ENCODE measurements around the gene ARL16.

Gene ARL16

GRCh38 chr17:81666342-81667191, 17.0 kb downstream of the ARL16 start, which contains the start of the genes CCDC137 and OXLD1:
Gene CCDC137 (plus strand): TSS chr17:81666737. CDS start chr17:81666767, 30 bp downstream.
Gene OXLD1 (minus strand): TSS chr17:81666605. CDS start chr17:81666577, 28 bp downstream.
- peak; percentile 95 to 99 for DNase-seq

- no peak for DNase-seq
Observed at GRCh38 chr17:81666092-81666341, 17.6 kb downstream of the ARL16 start.

- peak; percentile 42 to 70 for DNase-seq
Observed at GRCh38 chr17:81665205-81666091, 18.1 kb downstream of the ARL16 start.

- DNase-seq, result no peak
Observed at GRCh38 chr17:81664051-81664470, 19.5 kb downstream of the ARL16 start.

GRCh38 chr17:81662002-81662401, 21.6 kb downstream of the ARL16 start:
- no peak for DNase-seq

- DNase-seq, result no peak
Observed at GRCh38 chr17:81660441-81660840, 23.2 kb downstream of the ARL16 start.

- DNase-seq, result no peak
Observed at GRCh38 chr17:81659038-81659437, 24.6 kb downstream of the ARL16 start.

DNA sequence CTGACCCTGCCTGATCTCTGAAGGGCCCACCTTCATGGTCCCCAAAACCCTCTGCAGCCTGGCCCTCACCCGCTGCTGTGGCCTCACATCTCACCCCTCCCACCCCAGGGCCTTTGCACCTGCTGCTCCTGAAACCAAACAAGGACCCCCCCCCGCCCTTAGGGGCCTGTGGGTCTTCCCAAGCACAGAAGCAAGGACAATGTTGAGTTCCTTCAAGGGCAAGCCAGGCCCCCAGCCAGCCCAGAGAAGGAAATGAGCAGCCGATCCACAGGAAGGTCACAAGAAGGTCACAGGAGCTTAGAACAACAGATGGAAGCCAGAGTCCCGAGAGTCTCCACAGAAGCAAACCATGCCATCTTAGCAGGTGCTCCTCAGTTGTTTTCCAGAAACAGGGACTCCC, 26.8 kb downstream of the ARL16 start:
- DNase-seq, result no peak

DNA sequence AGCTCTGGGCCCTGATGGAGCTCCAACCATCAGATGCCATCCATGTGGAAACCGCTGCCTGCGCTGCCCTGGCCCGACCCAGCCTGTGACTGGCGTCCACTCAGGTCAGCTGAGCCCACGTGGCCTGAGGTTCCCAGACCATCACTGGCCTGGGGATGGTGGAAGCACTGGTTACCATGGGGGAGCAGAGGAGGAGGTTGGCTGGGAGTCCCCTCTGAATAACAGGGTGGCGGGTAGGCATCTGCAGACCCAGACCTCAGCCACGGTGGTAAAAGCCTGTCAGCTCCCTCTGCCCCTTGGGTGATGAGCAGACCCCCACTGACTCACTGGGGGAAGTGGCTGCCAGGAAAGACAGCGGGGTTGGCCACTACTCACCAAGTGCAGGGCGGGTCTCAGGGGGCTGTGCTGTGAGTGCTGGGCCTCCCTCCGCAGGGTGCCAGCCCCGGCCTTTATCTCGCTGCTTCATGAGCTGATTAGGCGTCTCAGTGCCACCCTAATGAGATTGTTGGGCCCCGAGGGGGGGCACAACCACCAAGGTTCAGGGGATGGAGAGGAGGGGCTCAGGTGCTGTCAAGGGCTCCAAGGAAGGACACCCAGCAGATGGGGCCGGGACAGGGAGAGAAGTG, 27.4 kb downstream of the ARL16 start, which contains the start of gene PDE6G:
Gene PDE6G, minus strand, starts transcription at position 425 of the 626 bp plus-strand sequence. CDS start 3,237 bp downstream, outside the sequence.
- DNase-seq, result no peak

DNA sequence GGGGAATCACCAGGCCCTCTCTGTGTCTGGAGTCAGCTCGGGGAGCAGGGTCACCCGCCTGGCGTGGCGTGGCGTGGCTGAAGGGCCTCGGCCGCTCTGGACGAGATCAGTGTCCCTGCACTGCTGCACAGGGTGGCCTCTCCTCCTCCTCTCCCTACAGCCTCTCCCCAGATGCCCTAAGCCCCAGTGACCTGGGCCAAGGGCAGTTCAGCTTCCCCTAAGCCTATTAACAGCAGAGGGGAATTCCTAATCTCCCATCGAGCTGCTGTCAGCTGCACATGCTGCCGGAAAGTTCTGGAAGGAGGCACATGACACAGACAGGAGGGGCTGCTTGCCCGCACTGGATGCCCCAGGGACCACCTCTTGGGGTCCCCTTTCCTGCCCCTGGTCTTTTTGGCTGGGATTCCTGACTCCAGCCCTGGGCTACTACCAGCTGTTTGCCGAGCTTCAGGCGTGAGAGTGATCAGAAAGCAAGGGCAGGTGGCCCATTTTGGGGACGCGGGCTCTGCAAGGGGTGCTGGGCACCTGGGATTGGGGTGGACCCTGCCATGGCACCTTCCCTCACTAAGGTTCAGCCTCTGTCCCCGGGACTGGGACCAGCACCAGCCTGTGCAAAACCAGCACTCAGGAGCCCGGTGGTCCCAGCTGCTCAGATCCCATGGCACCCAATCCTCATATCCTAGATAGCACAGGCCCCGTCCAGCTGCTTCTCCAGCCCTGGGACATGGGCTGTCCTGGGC, 28.0 kb downstream of the ARL16 start:
- no peak for DNase-seq

DNA sequence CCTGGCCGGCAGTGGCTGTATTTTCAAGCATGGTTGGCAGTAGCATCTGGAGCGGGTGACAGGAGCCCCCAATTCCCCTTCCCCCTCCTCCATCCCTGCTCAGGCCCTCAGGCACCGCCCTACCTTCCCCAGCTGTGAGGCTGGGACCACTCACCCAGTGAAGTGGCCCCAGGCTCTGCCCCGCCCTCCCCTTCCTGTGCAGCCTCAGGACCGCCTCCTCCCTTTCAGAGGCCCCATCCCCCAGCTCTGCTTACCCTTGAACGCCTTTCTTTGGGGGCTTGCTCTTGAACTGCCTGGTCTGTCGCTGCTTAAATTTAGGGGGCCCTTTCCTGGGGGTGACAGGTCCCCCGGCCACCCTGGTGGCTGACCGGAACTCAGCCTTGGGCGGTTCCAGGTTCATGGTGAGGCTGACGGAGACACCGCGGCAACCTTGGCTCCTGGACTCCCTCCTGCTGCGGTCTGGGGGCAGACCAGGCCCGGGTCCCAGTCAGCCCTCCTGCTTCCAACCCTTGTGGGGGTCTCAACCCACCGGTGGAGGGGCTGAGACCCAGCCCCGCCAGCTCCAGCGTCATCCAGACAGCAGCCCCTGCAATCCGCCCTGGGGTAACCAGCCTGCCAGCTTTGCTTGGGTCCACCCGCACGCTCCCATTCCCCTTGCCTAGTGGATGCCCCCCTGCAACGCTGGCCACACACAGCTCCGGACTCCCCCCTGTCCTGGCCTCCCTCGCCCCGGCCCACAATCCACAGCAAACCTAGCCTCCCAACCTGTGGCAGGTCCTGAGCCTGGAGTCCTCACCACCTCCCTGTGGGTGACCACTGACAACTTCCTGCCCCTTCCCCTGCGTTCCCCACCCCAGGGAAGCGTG, 30.5 kb downstream of the ARL16 start:
- no peak for DNase-seq

DNA sequence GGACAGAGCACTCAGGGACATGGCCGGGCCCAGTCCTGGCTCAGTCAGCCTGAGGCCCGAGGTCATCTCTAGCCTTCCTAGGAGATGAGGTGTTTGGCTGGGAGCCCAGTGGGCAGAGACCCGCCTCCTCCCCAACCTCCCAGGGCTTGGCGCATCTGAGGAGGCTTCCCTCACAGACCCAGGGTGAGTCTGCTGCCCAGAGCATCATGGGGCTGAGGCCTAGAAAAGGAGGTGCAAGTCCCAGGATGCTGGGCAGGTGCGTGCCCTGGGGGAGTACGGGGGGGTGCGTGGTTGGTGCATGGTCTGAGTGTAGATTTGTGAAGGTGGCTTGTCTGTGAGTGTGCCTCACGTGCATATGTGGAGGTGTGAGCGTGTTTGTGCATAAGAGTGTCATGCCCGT, 31.9 kb downstream of the ARL16 start:
- peak in 1 of 2 experiments; percentile 8 for DNase-seq

- no peak for DNase-seq
Observed at GRCh38 chr17:81650951-81651350, 32.6 kb downstream of the ARL16 start.

GRCh38 chr17:81648707-81649085, 34.9 kb downstream of the ARL16 start:
- no peak for DNase-seq

- no peak for DNase-seq
Observed at GRCh38 chr17:81648013-81648706, 35.4 kb downstream of the ARL16 start.

DNA sequence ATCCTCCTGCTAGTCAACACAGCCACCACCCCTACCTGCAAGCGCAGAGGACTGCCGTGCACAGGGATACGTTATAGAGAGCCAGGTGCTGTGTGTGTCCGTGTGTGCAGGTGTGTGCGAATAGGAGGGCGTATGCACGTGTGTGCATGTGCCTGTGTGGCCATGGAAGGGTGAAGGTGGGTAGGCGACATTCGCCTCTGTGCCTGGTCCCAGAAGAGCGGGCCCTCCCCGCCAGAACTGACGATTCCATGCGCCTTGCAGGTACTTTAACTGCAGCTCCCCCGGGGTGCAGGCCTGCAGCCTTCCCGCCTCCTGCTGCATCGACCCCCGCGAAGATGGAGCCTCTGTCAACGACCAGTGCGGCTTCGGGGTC, 36.0 kb downstream of the ARL16 start:
- no peak for DNase-seq

- DNase-seq, result no peak
Observed at GRCh38 chr17:81646869-81647600, 36.6 kb downstream of the ARL16 start.

- no peak for DNase-seq
Observed at GRCh38 chr17:81644976-81645952, 38.3 kb downstream of the ARL16 start.

- DNase-seq, result no peak
Observed at GRCh38 chr17:81644496-81644895, 39.1 kb downstream of the ARL16 start.
